GM23338 (cell line): ENCODE measurements around the gene LGALS14.

ENCODE experiments used
- CREB1 ChIP-seq: fragments of 250-450 bp; sonication (Bioruptor Pico); IDR thresholded peaks from 2 replicates; pipeline ENCODE4 v1.5.0; 2020; ENCODE audit warnings: low read depth, mild to moderate bottlenecking, moderate library complexity
- EZH2 ChIP-seq: fragments of 200-600 bp; sonication (generic); IDR thresholded peaks from one replicate; pipeline ENCODE4 v1.8.0; 2017; ENCODE audit warnings: antibody characterized with exemption, mild to moderate bottlenecking, low read depth; ENCODE audit not compliant: unreplicated experiment
- EZH2phosphoT487 ChIP-seq: fragments of 200-600 bp; sonication (generic); IDR thresholded peaks from one replicate; pipeline ENCODE4 v1.8.1; 2018; ENCODE audit warnings: antibody characterized with exemption; ENCODE audit not compliant: unreplicated experiment
- JUNB ChIP-seq: IDR thresholded peaks from one replicate; pipeline ENCODE4 v1.6.1; 2016; ENCODE audit warnings: antibody characterized with exemption; ENCODE audit not compliant: unreplicated experiment
- NANOG ChIP-seq: IDR thresholded peaks from 2 replicates; pipeline ENCODE4 v1.6.1; 2016; ENCODE audit warnings: antibody characterized with exemption, borderline replicate concordance
- POLR2AphosphoS5 ChIP-seq: IDR thresholded peaks from 2 replicates; pipeline ENCODE4 v1.6.1; 2016; ENCODE audit warnings: antibody characterized with exemption, low read depth
- TF ChIP-seq, protein P1 (sequence below), 2 experiments: fragments of 200-600 bp in 1 of 2; sonication (generic) in 1 of 2; conservative IDR thresholded peaks; 2 replicates each; pipeline versions ENCODE4 v1.5.1 to v1.6.1; 2016 to 2017; ENCODE audit warnings: antibody characterized with exemption in 2 of 2, low read depth in 2 of 2, mild to moderate bottlenecking in 2 of 2, moderate library complexity in 1 of 2
- TF ChIP-seq, protein P2 (sequence below): IDR thresholded peaks from one replicate; pipeline ENCODE4 v1.6.1; 2018; ENCODE audit warnings: antibody characterized with exemption; ENCODE audit not compliant: unreplicated experiment
- TF ChIP-seq, protein P3 (sequence below): IDR thresholded peaks from 2 replicates; pipeline ENCODE4 v1.6.1; 2016; ENCODE audit warnings: antibody characterized with exemption

DNA sequence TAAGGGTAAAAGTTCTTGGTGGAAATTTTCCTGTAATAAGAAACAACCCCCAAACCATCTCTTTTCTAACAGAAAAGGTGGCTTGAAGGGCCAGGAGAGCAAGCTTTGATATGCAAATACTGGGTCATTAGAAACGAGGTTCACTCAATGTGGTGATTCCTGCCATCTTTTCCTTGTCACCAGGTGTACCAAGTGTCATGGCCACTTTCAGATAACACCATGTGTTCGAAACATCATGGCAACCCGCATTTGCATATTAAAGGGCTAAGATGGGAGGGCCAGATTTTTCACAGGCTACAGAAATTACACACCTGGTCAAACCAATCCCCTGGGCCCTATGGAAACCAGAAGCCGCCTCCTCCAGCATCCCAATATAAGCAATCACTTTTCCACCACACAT is 33.3 kb upstream of the LGALS14 start:
- TF ChIP-seq, protein P1, sequence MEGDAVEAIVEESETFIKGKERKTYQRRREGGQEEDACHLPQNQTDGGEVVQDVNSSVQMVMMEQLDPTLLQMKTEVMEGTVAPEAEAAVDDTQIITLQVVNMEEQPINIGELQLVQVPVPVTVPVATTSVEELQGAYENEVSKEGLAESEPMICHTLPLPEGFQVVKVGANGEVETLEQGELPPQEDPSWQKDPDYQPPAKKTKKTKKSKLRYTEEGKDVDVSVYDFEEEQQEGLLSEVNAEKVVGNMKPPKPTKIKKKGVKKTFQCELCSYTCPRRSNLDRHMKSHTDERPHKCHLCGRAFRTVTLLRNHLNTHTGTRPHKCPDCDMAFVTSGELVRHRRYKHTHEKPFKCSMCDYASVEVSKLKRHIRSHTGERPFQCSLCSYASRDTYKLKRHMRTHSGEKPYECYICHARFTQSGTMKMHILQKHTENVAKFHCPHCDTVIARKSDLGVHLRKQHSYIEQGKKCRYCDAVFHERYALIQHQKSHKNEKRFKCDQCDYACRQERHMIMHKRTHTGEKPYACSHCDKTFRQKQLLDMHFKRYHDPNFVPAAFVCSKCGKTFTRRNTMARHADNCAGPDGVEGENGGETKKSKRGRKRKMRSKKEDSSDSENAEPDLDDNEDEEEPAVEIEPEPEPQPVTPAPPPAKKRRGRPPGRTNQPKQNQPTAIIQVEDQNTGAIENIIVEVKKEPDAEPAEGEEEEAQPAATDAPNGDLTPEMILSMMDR (conservative IDR thresholded peaks at IDR 0.05; ENCODE audit: low read depth in 2 of 2), result no peak
- no peak for TF ChIP-seq POLR2AphosphoS5
- TF ChIP-seq EZH2, result no peak
- no peak for TF ChIP-seq EZH2phosphoT487
- TF ChIP-seq, protein P2, sequence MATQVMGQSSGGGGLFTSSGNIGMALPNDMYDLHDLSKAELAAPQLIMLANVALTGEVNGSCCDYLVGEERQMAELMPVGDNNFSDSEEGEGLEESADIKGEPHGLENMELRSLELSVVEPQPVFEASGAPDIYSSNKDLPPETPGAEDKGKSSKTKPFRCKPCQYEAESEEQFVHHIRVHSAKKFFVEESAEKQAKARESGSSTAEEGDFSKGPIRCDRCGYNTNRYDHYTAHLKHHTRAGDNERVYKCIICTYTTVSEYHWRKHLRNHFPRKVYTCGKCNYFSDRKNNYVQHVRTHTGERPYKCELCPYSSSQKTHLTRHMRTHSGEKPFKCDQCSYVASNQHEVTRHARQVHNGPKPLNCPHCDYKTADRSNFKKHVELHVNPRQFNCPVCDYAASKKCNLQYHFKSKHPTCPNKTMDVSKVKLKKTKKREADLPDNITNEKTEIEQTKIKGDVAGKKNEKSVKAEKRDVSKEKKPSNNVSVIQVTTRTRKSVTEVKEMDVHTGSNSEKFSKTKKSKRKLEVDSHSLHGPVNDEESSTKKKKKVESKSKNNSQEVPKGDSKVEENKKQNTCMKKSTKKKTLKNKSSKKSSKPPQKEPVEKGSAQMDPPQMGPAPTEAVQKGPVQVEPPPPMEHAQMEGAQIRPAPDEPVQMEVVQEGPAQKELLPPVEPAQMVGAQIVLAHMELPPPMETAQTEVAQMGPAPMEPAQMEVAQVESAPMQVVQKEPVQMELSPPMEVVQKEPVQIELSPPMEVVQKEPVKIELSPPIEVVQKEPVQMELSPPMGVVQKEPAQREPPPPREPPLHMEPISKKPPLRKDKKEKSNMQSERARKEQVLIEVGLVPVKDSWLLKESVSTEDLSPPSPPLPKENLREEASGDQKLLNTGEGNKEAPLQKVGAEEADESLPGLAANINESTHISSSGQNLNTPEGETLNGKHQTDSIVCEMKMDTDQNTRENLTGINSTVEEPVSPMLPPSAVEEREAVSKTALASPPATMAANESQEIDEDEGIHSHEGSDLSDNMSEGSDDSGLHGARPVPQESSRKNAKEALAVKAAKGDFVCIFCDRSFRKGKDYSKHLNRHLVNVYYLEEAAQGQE, result no peak
- TF ChIP-seq CREB1 (CRISPR knock-in tag), result no peak
- TF ChIP-seq, protein P3, sequence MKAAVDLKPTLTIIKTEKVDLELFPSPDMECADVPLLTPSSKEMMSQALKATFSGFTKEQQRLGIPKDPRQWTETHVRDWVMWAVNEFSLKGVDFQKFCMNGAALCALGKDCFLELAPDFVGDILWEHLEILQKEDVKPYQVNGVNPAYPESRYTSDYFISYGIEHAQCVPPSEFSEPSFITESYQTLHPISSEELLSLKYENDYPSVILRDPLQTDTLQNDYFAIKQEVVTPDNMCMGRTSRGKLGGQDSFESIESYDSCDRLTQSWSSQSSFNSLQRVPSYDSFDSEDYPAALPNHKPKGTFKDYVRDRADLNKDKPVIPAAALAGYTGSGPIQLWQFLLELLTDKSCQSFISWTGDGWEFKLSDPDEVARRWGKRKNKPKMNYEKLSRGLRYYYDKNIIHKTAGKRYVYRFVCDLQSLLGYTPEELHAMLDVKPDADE, result no peak
- TF ChIP-seq JUNB, result no peak
- no peak for TF ChIP-seq NANOG
